Activated naive CD4-positive, alpha-beta T cell treated with anti-CD3 and anti-CD28 coated beads for 36 hours (primary cell): Measurements from ENCODE around the gene IL18BP. TPM values are rescaled to one million over a fixed set of nuclear protein-coding genes. Genes with fewer than 3 reads are reported as not detected.

Source experiments
- CTCF ChIA-PET: fragments of 350-600 bp; sonication (Branson Sonifier 250); formaldehyde crosslinking; loops from one replicate; lab custom pipeline; 2021; ENCODE audit warnings: antibody characterized with exemption; lab: Charles Lee
- DNase-seq: peaks from one replicate; pipeline ENCODE4 v3.0.0-alpha.2; 2020
- H3K27ac Mint-ChIP-seq: one replicate; pipeline ENCODE4 v1.8.0; 2021; ENCODE audit warnings: mild to moderate bottlenecking, mixed read lengths
- H3K27me3 Mint-ChIP-seq: one replicate; pipeline ENCODE4 v1.8.0; 2021; ENCODE audit warnings: low read depth, mixed read lengths
- H3K36me3 Mint-ChIP-seq: one replicate; pipeline ENCODE4 v1.8.0; 2021; ENCODE audit warnings: low read depth, mixed read lengths
- H3K4me1 Mint-ChIP-seq: one replicate; pipeline ENCODE4 v1.8.0; 2021; ENCODE audit warnings: low read depth, mixed read lengths
- H3K4me3 Mint-ChIP-seq: one replicate; pipeline ENCODE4 v1.8.0; 2021; ENCODE audit warnings: mild to moderate bottlenecking, moderate library complexity, mixed read lengths
- H3K9me3 Mint-ChIP-seq: one replicate; pipeline ENCODE4 v1.8.0; 2021; ENCODE audit warnings: mixed read lengths
- intact Hi-C: fragments of 100-400 bp; cut with micrococcal nuclease; formaldehyde crosslinking; loops from one replicate; pipeline ENCODE4 v1.15.1; 2023
- total RNA-seq, 2 experiments: library from RNA; stranded (reverse); gene quantifications; one replicate each; pipeline ENCODE4 v1.2.3, GENCODE V29; 2021

IL18BP gene
- total RNA-seq, 2 experiments from 2014 or later, result 4.1 to 5.4 TPM

- Mint-ChIP-seq H3K4me1 (peaks cover 23% of the 10 kb centered on the region), H3K36me3 (peaks cover 14% of the 10 kb centered on the region), H3K4me3 (no peak overlapping the region), H3K9me3 (no peaks in the 10 kb centered on the region), H3K27me3 (no peaks in the 10 kb centered on the region), H3K27ac (no peak overlapping the region)
- CTCF ChIA-PET, result interaction anchor here (1.4 to 2.1 kb wide), 2 partner anchors 12 to 20 kb away, joined by 4 read pairs; no protein-coding TSS in a partner anchor
- intact Hi-C loops, result no loop called here
- no peak for DNase-seq
Measured at GRCh38 chr11:71997594-71997993, 1.1 kb upstream of the IL18BP start.

- Mint-ChIP-seq H3K36me3 (peaks cover 13% of the 10 kb centered on the region), H3K27ac (no peak overlapping the region), H3K4me3 (no peak overlapping the region), H3K9me3 (no peaks in the 10 kb centered on the region), H3K4me1 (peaks cover 23% of the 10 kb centered on the region), H3K27me3 (no peaks in the 10 kb centered on the region)
- no peak for DNase-seq
- CTCF ChIA-PET, result interaction anchor here (1.4 to 2.1 kb wide), 3 partner anchors 13 to 21 kb away, joined by 4 to 7 read pairs (median 4); no protein-coding TSS in a partner anchor
- intact Hi-C loops, result no loop called here
Measured at GRCh38 chr11:71998061-71998460, 648 bp upstream of the IL18BP start.

GRCh38 chr11:71999362-71999761 is 653 bp downstream of the IL18BP start:
- Mint-ChIP-seq H3K36me3 (peaks cover 15% of the 10 kb centered on the region), H3K4me1 (peaks cover 23% of the 10 kb centered on the region), H3K27ac (peak overlapping the region; percentile 74), H3K27me3 (no peaks in the 10 kb centered on the region), H3K9me3 (no peaks in the 10 kb centered on the region), H3K4me3 (peak overlapping the region; percentile 42)
- CTCF ChIA-PET, result interaction anchor here (1.8 to 2.5 kb wide), 4 partner anchors 14 to 92 kb away, joined by 4 to 9 read pairs (median 6); no protein-coding TSS in a partner anchor
- no peak for DNase-seq
- intact Hi-C loops, result no loop called here

GRCh38 chr11:71999798-72000197 is 1.1 kb downstream of the IL18BP start:
- no peak for DNase-seq
- H3K9me3 Mint-ChIP-seq, result no peaks in the 10 kb centered on the region
- H3K4me3 Mint-ChIP-seq, result no peak overlapping the region
- peak overlapping the region; percentile 74 for H3K27ac Mint-ChIP-seq
- H3K27me3 Mint-ChIP-seq, result no peaks in the 10 kb centered on the region
- intact Hi-C loops, result no loop called here
- CTCF ChIA-PET, result interaction anchor here (1.8 to 2.5 kb wide), 4 partner anchors 15 to 91 kb away, joined by 4 to 9 read pairs (median 6); no protein-coding TSS in a partner anchor
- H3K4me1 Mint-ChIP-seq, result peaks cover 23% of the 10 kb centered on the region
- peaks cover 13% of the 10 kb centered on the region for H3K36me3 Mint-ChIP-seq

- intact Hi-C loops, result no loop called here
- CTCF ChIA-PET, result interaction anchor here (1.8 to 2.5 kb wide), 2 partner anchors 25 to 91 kb away, joined by 5 to 9 read pairs; no protein-coding TSS in a partner anchor
- no peaks in the 10 kb centered on the region for H3K27me3 Mint-ChIP-seq
- no peak for DNase-seq
- no peaks in the 10 kb centered on the region for H3K9me3 Mint-ChIP-seq
- no peak overlapping the region for H3K4me3 Mint-ChIP-seq
- peaks cover 23% of the 10 kb centered on the region for H3K4me1 Mint-ChIP-seq
- no peak overlapping the region for H3K27ac Mint-ChIP-seq
- peaks cover 13% of the 10 kb centered on the region for H3K36me3 Mint-ChIP-seq
Measured at GRCh38 chr11:72000202-72000867, 1.6 kb downstream of the IL18BP start.

GRCh38 chr11:72001285-72001684 is 2.6 kb downstream of the IL18BP start:
- Mint-ChIP-seq H3K4me1 (peaks cover 23% of the 10 kb centered on the region), H3K4me3 (no peak overlapping the region), H3K27ac (no peak overlapping the region), H3K9me3 (no peaks in the 10 kb centered on the region), H3K36me3 (peaks cover 19% of the 10 kb centered on the region), H3K27me3 (no peaks in the 10 kb centered on the region)
- CTCF ChIA-PET, result interaction anchor here (0.5 kb wide), 1 partner anchor 25 kb away, joined by 5 read pairs; no protein-coding TSS in a partner anchor
- DNase-seq, result no peak
- intact Hi-C loops, result no loop called here

GRCh38 chr11:72001834-72002591 is 3.3 kb downstream of the IL18BP start:
- Mint-ChIP-seq H3K27me3 (no peaks in the 10 kb centered on the region), H3K4me1 (peaks cover 23% of the 10 kb centered on the region), H3K4me3 (no peak overlapping the region), H3K9me3 (no peaks in the 10 kb centered on the region), H3K36me3 (peaks cover 24% of the 10 kb centered on the region), H3K27ac (peak overlapping the region; percentile 9)
- intact Hi-C loops, result no loop called here
- CTCF ChIA-PET, result interaction anchor here (0.5 to 0.7 kb wide), 2 partner anchors 17 to 24 kb away, joined by 3 to 5 read pairs; no protein-coding TSS in a partner anchor
- no peak for DNase-seq

GRCh38 chr11:72002841-72003775 is 4.4 kb downstream of the IL18BP start:
- H3K36me3 Mint-ChIP-seq, result peaks cover 32% of the 10 kb centered on the region

GRCh38 chr11:72003776-72004171 is 5.1 kb downstream of the IL18BP start:
- no peaks in the 10 kb centered on the region for H3K27me3 Mint-ChIP-seq
- H3K4me1 Mint-ChIP-seq, result peaks cover 15% of the 10 kb centered on the region
- no peak overlapping the region for H3K27ac Mint-ChIP-seq

More at GRCh38 chr11:72002841-72003775, 4.4 kb downstream of the IL18BP start:
- no peak for DNase-seq
- H3K4me1 Mint-ChIP-seq, result peaks cover 21% of the 10 kb centered on the region
- no peaks in the 10 kb centered on the region for H3K9me3 Mint-ChIP-seq
- H3K4me3 Mint-ChIP-seq, result no peak overlapping the region
- no peaks in the 10 kb centered on the region for H3K27me3 Mint-ChIP-seq
- CTCF ChIA-PET, result no interaction called here
- H3K27ac Mint-ChIP-seq, result peak overlapping the region; percentile 37
- intact Hi-C loops, result no loop called here

GRCh38 chr11:72004515-72005346 is 6.0 kb downstream of the IL18BP start:
- no peak for DNase-seq
- CTCF ChIA-PET, result no interaction called here
- Mint-ChIP-seq H3K4me3 (no peak overlapping the region), H3K27me3 (no peaks in the 10 kb centered on the region), H3K4me1 (peaks cover 5% of the 10 kb centered on the region), H3K36me3 (peaks cover 38% of the 10 kb centered on the region), H3K9me3 (no peaks in the 10 kb centered on the region), H3K27ac (no peak overlapping the region)
- intact Hi-C loops, result no loop called here

More at GRCh38 chr11:72003776-72004171, 5.1 kb downstream of the IL18BP start:
- no peaks in the 10 kb centered on the region for H3K9me3 Mint-ChIP-seq
- CTCF ChIA-PET, result no interaction called here
- peaks cover 37% of the 10 kb centered on the region for H3K36me3 Mint-ChIP-seq
- H3K4me3 Mint-ChIP-seq, result no peak overlapping the region
- intact Hi-C loops, result no loop called here
- no peak for DNase-seq
